GM23338 (cell line): ENCODE measurements around the gene ZBTB39.

Experiments used
- CREB1 ChIP-seq: fragments of 250-450 bp; sonication (Bioruptor Pico); IDR thresholded peaks from 2 replicates; pipeline ENCODE4 v1.5.0; 2020; ENCODE audit warnings: low read depth, mild to moderate bottlenecking, moderate library complexity
- CTCF ChIP-seq, 2 experiments: fragments of 200-600 bp in 1 of 2; sonication (generic) in 1 of 2; conservative IDR thresholded peaks; 2 replicates each; pipeline versions ENCODE4 v1.5.1 to v1.6.1; 2016 to 2017; ENCODE audit warnings: antibody characterized with exemption in 2 of 2, low read depth in 2 of 2, mild to moderate bottlenecking in 2 of 2, moderate library complexity in 1 of 2
- ETS1 ChIP-seq: IDR thresholded peaks from 2 replicates; pipeline ENCODE4 v1.6.1; 2016; ENCODE audit warnings: antibody characterized with exemption
- EZH2 ChIP-seq: fragments of 200-600 bp; sonication (generic); IDR thresholded peaks from one replicate; pipeline ENCODE4 v1.8.0; 2017; ENCODE audit warnings: antibody characterized with exemption, mild to moderate bottlenecking, low read depth; ENCODE audit not compliant: unreplicated experiment
- EZH2phosphoT487 ChIP-seq: fragments of 200-600 bp; sonication (generic); IDR thresholded peaks from one replicate; pipeline ENCODE4 v1.8.1; 2018; ENCODE audit warnings: antibody characterized with exemption; ENCODE audit not compliant: unreplicated experiment
- JUNB ChIP-seq: IDR thresholded peaks from one replicate; pipeline ENCODE4 v1.6.1; 2016; ENCODE audit warnings: antibody characterized with exemption; ENCODE audit not compliant: unreplicated experiment
- POLR2AphosphoS5 ChIP-seq: IDR thresholded peaks from 2 replicates; pipeline ENCODE4 v1.6.1; 2016; ENCODE audit warnings: antibody characterized with exemption, low read depth
- REST ChIP-seq: IDR thresholded peaks from one replicate; pipeline ENCODE4 v1.6.1; 2018; ENCODE audit warnings: antibody characterized with exemption; ENCODE audit not compliant: unreplicated experiment
- STAT1 ChIP-seq: IDR thresholded peaks from one replicate; pipeline ENCODE4 v1.6.1; 2016; ENCODE audit warnings: antibody characterized with exemption; ENCODE audit not compliant: unreplicated experiment
- ZNF114 ChIP-seq: fragments of 250-450 bp; sonication (Bioruptor Pico); IDR thresholded peaks from 2 replicates; pipeline ENCODE4 v1.5.0; 2020; ENCODE audit warnings: mild to moderate bottlenecking, moderate library complexity
- ZNF331 ChIP-seq: fragments of 250-450 bp; sonication (Bioruptor Pico); IDR thresholded peaks from 2 replicates; pipeline ENCODE4 v1.5.0; 2020; ENCODE audit warnings: low read depth, mild to moderate bottlenecking, moderate library complexity

GRCh38 chr12:56954057-56954957, 52.0 kb downstream of the ZBTB39 start:
- TF ChIP-seq CTCF (conservative IDR thresholded peaks at IDR 0.05; ENCODE audit: low read depth in 2 of 2), result no peak
- no peak for TF ChIP-seq EZH2
- no peak for TF ChIP-seq POLR2AphosphoS5
- TF ChIP-seq REST, result no peak
- no peak for TF ChIP-seq EZH2phosphoT487
- no peak for TF ChIP-seq JUNB
- no peak for TF ChIP-seq CREB1
- no peak for TF ChIP-seq STAT1
- TF ChIP-seq ETS1, result no peak
- TF ChIP-seq ZNF331 (CRISPR knock-in tag), result no peak
- no peak for TF ChIP-seq ZNF114 (CRISPR knock-in tag)
